ENCODE results near the gene ZNF398.

DNA sequence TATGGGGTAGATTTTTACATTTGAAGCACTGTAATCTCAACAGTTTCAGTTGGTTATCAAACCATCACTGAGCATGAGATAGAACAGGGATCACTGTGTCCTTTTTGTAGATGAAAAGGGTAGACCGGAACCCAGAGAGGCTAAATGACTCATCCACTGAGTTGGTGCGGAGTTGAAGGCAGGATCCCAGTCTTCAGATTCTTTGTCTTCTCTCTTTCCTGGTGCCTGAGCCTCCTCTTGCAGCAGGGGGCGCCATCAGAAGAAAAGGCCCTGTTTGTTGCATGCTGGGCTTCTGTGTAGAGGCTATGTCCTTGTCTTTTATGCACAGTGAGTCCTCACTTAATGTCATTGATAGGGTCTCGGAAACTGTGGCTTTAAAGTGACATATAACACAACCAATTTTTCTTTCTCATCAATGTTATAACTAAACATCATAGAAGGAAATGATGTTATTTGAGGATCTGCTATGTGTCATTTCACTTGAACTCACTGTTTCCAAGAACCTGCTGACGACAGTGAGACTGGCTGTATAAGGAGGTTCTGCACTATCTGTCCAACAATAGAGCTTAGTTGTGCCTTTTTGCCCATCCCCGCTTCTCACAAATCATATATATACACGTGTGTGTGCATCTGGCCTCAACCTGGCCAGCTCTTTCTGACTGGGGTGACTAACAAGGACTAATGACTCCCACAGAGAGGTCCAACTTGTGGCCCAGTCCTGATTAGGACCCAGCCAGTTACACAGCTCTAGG, 62.4 kb downstream of the ZNF398 start:
- TF ChIP-seq, protein P1, sequence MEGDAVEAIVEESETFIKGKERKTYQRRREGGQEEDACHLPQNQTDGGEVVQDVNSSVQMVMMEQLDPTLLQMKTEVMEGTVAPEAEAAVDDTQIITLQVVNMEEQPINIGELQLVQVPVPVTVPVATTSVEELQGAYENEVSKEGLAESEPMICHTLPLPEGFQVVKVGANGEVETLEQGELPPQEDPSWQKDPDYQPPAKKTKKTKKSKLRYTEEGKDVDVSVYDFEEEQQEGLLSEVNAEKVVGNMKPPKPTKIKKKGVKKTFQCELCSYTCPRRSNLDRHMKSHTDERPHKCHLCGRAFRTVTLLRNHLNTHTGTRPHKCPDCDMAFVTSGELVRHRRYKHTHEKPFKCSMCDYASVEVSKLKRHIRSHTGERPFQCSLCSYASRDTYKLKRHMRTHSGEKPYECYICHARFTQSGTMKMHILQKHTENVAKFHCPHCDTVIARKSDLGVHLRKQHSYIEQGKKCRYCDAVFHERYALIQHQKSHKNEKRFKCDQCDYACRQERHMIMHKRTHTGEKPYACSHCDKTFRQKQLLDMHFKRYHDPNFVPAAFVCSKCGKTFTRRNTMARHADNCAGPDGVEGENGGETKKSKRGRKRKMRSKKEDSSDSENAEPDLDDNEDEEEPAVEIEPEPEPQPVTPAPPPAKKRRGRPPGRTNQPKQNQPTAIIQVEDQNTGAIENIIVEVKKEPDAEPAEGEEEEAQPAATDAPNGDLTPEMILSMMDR (IDR thresholded peaks at IDR 0.05): peak in 8 of 12 donors; percentile 21 to 45 (median 38)
- TF ChIP-seq POLR2A (IDR thresholded peaks at IDR 0.05): no peak
